Activated T-cell treated with anti-CD3 and anti-CD28 coated beads, Interleukin-2, amount 50 U/mL, for 24 hours (primary cell): ENCODE results near the gene UBE2D2.
A peak's percentile ranks its signal among the peaks of the same experiment; 100 is the strongest.

Source experiments
- DNase-seq: peaks from one replicate; pipeline ENCODE4 v3.0.0-alpha.2; 2020
- H3K27ac Mint-ChIP-seq: 2 replicates; pipeline ENCODE4 v1.8.0; 2020; ENCODE audit warnings: mild to moderate bottlenecking, mixed read lengths
- H3K27me3 Mint-ChIP-seq: 2 replicates; pipeline ENCODE4 v1.8.0; 2020; ENCODE audit warnings: mixed read lengths
- H3K36me3 Mint-ChIP-seq: 2 replicates; pipeline ENCODE4 v1.8.0; 2020; ENCODE audit warnings: low read depth, mixed read lengths
- H3K4me1 Mint-ChIP-seq: 2 replicates; pipeline ENCODE4 v1.8.0; 2020; ENCODE audit warnings: low read depth, mixed read lengths
- H3K4me3 Mint-ChIP-seq: 2 replicates; pipeline ENCODE4 v1.8.0; 2020; ENCODE audit warnings: mild to moderate bottlenecking, moderate library complexity, mixed read lengths
- H3K9me3 Mint-ChIP-seq: 2 replicates; pipeline ENCODE4 v1.8.0; 2020; ENCODE audit warnings: mixed read lengths

Gene UBE2D2

GRCh38 chr5:139640421-139641115 lies 79.4 kb downstream of the UBE2D2 start:
- H3K27ac Mint-ChIP-seq: no peak overlapping the region
- peak; percentile 30 for DNase-seq
- H3K36me3 Mint-ChIP-seq: peaks cover 6% of the 10 kb centered on the region

GRCh38 chr5:139641116-139642080 lies 80.3 kb downstream of the UBE2D2 start:
- H3K27ac Mint-ChIP-seq: peak overlapping the region; percentile 34
- DNase-seq: no peak
- H3K36me3 Mint-ChIP-seq: peaks cover 6% of the 10 kb centered on the region
- H3K27me3 Mint-ChIP-seq: peaks cover 13% of the 10 kb centered on the region
- no peak overlapping the region for H3K4me3 Mint-ChIP-seq
- H3K9me3 Mint-ChIP-seq: no peaks in the 10 kb centered on the region
- peaks cover 12% of the 10 kb centered on the region for H3K4me1 Mint-ChIP-seq

More at GRCh38 chr5:139640421-139641115, 79.4 kb downstream of the UBE2D2 start:
- peaks cover 20% of the 10 kb centered on the region for H3K4me1 Mint-ChIP-seq
- peaks cover 5% of the 10 kb centered on the region for H3K27me3 Mint-ChIP-seq
- H3K4me3 Mint-ChIP-seq: no peak overlapping the region
- no peaks in the 10 kb centered on the region for H3K9me3 Mint-ChIP-seq

- Mint-ChIP-seq H3K27ac (no peak overlapping the region), H3K4me3 (no peak overlapping the region), H3K4me1 (peaks cover 5% of the 10 kb centered on the region), H3K27me3 (peaks cover 21% of the 10 kb centered on the region), H3K9me3 (no peaks in the 10 kb centered on the region), H3K36me3 (no peaks in the 10 kb centered on the region)
- peak; percentile 24 for DNase-seq
Observed at GRCh38 chr5:139642213-139642612, 81.1 kb downstream of the UBE2D2 start.

DNA sequence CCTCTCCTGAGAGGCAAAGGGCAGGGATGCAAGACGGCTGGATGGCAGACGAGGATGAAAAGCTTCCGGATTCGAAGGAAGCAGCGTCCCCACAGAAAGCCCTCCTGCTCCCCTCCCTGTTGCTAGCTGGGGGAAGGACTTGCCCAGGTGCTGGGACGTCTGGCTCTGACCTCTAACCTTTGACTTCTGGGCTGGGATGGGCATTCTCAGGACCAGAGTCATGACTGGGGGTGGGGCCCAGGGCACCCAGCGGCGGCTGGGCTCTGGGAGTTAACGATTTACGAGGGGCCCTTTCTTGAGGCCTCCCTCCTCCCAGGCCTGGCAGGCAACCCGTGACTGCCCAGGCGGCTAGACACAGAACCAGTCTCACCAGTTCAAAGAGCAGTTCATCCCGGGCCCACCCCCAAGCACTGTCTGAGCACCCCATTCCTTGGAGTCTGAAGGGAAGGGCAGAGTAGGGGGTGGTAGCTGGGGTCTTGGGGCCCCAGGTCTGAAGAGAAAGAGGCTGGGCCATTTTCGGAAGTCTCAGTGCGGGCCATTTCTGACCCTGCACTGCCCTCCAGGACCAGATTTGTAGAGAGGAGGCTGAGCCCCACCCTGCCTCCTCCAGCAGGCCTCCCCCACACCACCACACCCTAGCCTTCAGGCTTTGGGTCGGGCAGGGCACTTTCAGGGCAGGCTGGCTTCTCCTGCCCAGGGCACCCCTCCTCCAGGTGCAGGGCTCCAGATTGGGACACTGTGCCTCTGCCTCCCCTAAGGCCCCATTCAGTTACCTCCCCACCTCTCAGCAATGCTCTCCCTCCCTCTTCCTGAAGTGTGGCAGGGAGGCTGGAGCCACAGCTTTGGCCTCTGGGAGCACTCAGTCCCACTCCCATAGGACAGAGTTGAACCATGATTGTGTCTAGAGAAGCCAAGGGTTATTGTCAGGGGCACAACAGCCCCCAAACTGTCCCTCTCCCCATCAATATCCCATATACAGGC lies 82.0 kb downstream of the UBE2D2 start:
- Mint-ChIP-seq H3K4me1 (peaks cover 8% of the 10 kb centered on the region), H3K36me3 (no peaks in the 10 kb centered on the region), H3K4me3 (no peak overlapping the region), H3K9me3 (no peaks in the 10 kb centered on the region), H3K27ac (peak overlapping the region; percentile 60), H3K27me3 (peaks cover 29% of the 10 kb centered on the region)
- peak; percentile 27 for DNase-seq

- Mint-ChIP-seq H3K4me3 (no peak overlapping the region), H3K27ac (peak overlapping the region; percentile 18), H3K27me3 (peaks cover 29% of the 10 kb centered on the region), H3K36me3 (no peaks in the 10 kb centered on the region), H3K4me1 (peaks cover 8% of the 10 kb centered on the region), H3K9me3 (no peaks in the 10 kb centered on the region)
- peak; percentile 22 for DNase-seq
Observed at GRCh38 chr5:139644001-139644456, 82.9 kb downstream of the UBE2D2 start.

DNA sequence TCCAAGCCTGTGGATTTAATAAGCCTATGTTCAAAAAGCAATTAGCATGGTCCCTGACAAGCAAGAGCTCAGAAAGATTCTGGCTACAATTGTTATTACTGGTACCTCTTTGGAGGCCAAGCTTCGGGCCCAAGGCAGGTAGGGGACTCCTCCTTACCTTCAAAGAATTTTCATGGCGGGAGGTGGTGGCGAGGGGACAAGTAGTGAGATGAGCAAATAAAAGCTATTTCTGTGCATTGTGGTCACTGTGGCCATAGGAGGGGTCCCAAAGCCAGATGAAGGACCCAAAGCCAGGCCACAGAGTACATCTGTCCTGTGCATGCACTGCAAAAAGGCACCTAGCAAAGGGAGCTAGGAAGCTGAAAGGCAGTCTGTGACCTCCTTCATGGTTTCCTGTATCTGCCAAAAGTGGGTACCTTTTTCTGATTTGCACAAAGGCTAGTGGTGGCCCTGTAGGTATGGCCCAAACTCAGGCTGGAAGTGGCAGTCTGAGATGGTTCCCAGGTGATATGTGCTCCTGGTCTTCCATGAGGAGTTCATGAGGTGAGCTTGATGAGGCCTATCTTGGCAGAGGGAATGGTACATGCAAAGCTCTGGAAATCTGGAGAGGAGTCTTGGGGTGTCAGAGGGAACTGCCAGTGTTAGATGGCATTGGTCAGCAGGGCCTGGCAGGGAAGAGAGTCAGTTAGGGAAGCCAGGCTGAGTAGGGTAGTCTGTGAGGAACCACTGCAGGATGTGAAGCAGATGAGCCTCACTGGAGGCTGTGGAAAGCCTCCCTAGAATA lies 83.7 kb downstream of the UBE2D2 start:
- Mint-ChIP-seq H3K4me1 (peaks cover 15% of the 10 kb centered on the region), H3K4me3 (no peak overlapping the region), H3K27ac (no peak overlapping the region), H3K27me3 (peaks cover 36% of the 10 kb centered on the region), H3K36me3 (no peaks in the 10 kb centered on the region), H3K9me3 (no peaks in the 10 kb centered on the region)
- peak; percentile 29 for DNase-seq

DNA sequence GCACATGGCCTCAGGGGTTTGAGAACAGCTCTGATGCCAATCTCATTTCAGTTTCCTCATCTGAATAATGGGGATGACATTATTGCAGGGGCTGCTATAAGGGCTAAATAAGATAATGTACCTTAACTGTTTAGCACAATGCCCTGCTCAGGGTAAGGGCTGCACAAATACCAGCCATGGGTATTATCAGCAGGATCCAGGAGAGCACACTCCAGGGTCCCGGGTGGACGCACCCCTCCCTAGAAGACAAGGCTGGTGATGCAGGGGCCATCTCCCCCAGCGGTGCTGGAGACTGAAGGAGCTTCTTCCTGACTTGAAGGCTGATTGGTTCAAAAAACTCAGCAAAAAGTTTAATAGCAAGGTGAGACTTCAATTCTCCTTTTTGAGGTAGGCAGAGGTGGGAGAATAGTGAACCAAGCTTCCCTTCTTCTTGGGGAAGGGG lies 84.3 kb downstream of the UBE2D2 start:
- Mint-ChIP-seq H3K9me3 (no peaks in the 10 kb centered on the region), H3K27me3 (peaks cover 41% of the 10 kb centered on the region), H3K36me3 (no peaks in the 10 kb centered on the region), H3K27ac (no peak overlapping the region), H3K4me3 (no peak overlapping the region), H3K4me1 (peaks cover 19% of the 10 kb centered on the region)
- no peak for DNase-seq

- Mint-ChIP-seq H3K27me3 (peaks cover 48% of the 10 kb centered on the region), H3K9me3 (no peaks in the 10 kb centered on the region), H3K36me3 (no peaks in the 10 kb centered on the region), H3K4me1 (peaks cover 25% of the 10 kb centered on the region), H3K27ac (no peak overlapping the region), H3K4me3 (no peak overlapping the region)
- peak; percentile 22 for DNase-seq
Observed at GRCh38 chr5:139646111-139646510, 85.0 kb downstream of the UBE2D2 start.

DNA sequence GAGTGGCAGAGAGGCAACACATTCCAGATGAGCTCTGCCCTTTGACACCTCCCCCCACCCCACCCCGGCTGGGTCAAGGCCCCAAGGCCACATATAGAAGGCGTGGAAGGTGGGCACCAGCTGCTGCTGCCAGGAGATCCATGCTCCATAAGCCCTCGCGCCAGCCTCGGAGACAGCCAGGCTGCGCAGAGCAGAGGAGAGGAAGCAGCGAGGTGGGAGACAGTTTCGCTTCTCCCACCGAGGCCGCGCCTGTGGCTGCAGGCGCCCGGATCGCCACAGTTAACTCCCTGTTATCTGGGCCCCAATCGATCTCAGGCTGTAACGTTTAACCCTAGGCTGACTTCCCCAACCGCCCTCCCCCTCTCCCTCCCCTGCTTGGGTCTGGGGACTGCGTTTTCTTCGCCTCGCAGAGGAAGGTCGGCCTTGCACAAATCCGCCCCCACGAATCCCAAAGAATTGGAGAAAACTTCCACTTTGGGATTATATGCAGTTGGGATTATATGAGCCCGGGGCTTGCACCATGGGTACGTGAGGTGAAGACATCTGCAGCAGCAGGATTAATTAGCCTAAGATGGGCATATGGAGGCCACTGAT lies 85.9 kb downstream of the UBE2D2 start:
- Mint-ChIP-seq H3K27me3 (peaks cover 55% of the 10 kb centered on the region), H3K4me3 (no peak overlapping the region), H3K36me3 (no peaks in the 10 kb centered on the region), H3K4me1 (peaks cover 32% of the 10 kb centered on the region), H3K9me3 (no peaks in the 10 kb centered on the region), H3K27ac (peak overlapping the region; percentile 48)
- no peak for DNase-seq

DNA sequence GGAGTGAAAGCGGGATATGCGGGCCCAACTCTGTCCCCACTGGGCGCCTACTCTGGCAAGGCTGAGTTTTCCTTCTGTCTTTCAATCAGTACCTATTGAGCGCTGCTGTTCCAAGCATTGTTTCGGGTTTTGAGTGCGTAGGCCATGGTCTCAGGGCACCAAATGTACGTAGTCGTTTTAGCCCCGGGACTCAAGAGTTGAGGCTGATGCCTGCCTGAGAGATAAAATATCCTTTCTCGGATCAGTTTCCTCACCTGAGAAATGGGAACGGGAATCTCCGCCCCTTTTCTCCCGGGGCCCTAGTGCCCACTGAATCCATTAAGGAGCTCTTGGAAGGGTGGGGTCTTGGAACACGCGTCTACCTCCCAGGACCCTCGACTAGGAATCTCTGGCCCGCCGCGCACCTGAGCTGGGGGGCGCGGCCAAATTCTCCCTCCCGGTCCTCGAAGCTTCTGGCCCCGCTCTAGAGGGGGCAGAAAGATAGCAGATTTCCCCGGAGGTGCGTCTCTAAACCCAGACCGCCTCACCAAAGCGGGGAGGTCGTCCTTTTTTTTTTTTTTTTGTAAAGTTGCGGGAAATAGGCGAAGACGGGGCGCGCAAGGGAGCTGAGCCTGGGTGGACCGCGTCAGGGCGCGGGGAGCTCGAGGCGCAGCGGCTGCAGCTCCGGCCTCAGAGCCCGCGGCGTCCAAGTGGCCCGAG lies 86.5 kb downstream of the UBE2D2 start:
- H3K27ac Mint-ChIP-seq: no peak overlapping the region
- no peaks in the 10 kb centered on the region for H3K9me3 Mint-ChIP-seq
- peak overlapping the region; percentile 55 for H3K4me3 Mint-ChIP-seq
- peaks cover 39% of the 10 kb centered on the region for H3K4me1 Mint-ChIP-seq
- H3K36me3 Mint-ChIP-seq: no peaks in the 10 kb centered on the region
- peaks cover 62% of the 10 kb centered on the region for H3K27me3 Mint-ChIP-seq
- DNase-seq: no peak

DNA sequence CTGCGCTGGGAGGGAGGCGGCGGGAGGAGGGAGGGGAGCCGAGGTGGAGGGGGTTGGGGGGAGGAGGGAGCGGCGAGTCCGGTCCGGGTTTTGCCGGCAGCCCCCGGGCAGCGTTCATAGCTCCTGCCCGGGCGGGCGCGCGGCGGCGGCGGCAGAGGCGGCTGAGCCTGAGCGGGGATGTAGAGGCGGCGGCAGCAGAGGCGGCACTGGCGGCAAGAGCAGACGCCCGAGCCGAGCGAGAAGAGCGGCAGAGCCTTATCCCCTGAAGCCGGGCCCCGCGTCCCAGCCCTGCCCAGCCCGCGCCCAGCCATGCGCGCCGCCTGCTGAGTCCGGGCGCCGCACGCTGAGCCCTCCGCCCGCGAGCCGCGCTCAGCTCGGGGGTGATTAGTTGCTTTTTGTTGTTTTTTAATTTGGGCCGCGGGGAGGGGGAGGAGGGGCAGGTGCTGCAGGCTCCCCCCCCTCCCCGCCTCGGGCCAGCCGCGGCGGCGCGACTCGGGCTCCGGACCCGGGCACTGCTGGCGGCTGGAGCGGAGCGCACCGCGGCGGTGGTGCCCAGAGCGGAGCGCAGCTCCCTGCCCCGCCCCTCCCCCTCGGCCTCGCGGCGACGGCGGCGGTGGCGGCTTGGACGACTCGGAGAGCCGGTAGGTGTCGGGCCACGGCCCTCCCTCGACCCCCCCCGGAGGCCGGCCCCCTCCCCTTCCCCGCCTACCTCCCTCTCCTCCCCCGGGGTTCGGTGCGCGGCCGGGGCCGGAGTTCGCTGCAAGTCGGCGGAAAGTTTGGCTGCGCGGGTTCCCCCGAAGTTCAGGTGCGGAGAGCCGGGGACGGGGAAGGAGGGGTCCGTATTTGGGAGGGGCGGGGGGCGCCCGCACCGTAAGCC lies 87.3 kb downstream of the UBE2D2 start, which contains the start of gene CXXC5:
Gene CXXC5, plus strand, starts transcription at position 145 of the 877 bp plus-strand sequence. CDS start 32,175 bp downstream, outside the sequence.
- H3K27me3 Mint-ChIP-seq: peaks cover 70% of the 10 kb centered on the region
- H3K4me3 Mint-ChIP-seq: peak within 1 kb of the TSS; percentile 78
- no peak within 1 kb of the TSS for H3K27ac Mint-ChIP-seq
- H3K36me3 Mint-ChIP-seq: no peaks in the 10 kb centered on the region
- no peaks in the 10 kb centered on the region for H3K9me3 Mint-ChIP-seq
- H3K4me1 Mint-ChIP-seq: peaks cover 43% of the 10 kb centered on the region
- DNase-seq: peak; percentile 72
